Upper lobe of right lung (tissue), 1 donor: Measurements from ENCODE around the gene ZNF439. TPM values are rescaled to one million over a fixed set of nuclear protein-coding genes. Genes with fewer than 3 reads are reported as not detected.
"Not testable (repeated sequence)": the region's sequence is repeated elsewhere in the genome, so short reads cannot be mapped to it uniquely, and the experiment has no call there.

Source experiments
- ATAC-seq: fragments of 200-7000 bp; cut with Tn5 transposase; one replicate; pipeline ENCODE4 v1.9.1; 2020; ENCODE audit warnings: mild to moderate bottlenecking, moderate library complexity
- DNase-seq: peaks from one replicate; pipeline ENCODE4 v3.0.0-alpha.2; 2020
- H3K27ac ChIP-seq: fragments of 200-600 bp; one replicate; pipeline ENCODE4 v1.8.0; 2022
- H3K27me3 ChIP-seq: fragments of 200-600 bp; one replicate; pipeline ENCODE4 v1.8.0; 2022; ENCODE audit warnings: mild to moderate bottlenecking
- H3K36me3 ChIP-seq: fragments of 200-600 bp; one replicate; pipeline ENCODE4 v1.8.0; 2022
- H3K4me1 ChIP-seq: fragments of 200-600 bp; one replicate; pipeline ENCODE4 v1.8.0; 2022
- H3K4me3 ChIP-seq: fragments of 200-600 bp; one replicate; pipeline ENCODE4 v1.8.0; 2022; ENCODE audit warnings: mild to moderate bottlenecking
- H3K9me3 ChIP-seq: fragments of 200-600 bp; one replicate; pipeline ENCODE4 v1.8.0; 2022
- CTCF ChIP-seq: fragments of 200-600 bp; IDR thresholded peaks from one replicate; pipeline ENCODE4 v1.8.0; 2022; ENCODE audit warnings: antibody characterized with exemption
- intact Hi-C: fragments of 100-400 bp; cut with DNase I; formaldehyde crosslinking; loops from one replicate; pipeline ENCODE4 v1.11.0; 2022
- total RNA-seq: library from RNA; stranded (reverse); fragmentation: NEBNext Ultra II Directional; extraction: Animal tissue kit (Norgen Biotek cat#: 25700); gene quantifications from one replicate; pipeline ENCODE4 v1.2.1, GENCODE V29; 2021
- donor health status: DM: no; HTN: yes; CAD: no; lungs with severe emphysema.

The ZNF439 gene
- total RNA-seq, 1 donor from 2014 or later = 9.4 TPM

- no peak for ATAC-seq
- intact Hi-C loops = no loop called here
- no peak for TF ChIP-seq CTCF
Observed at GRCh38 chr19:11880598-11880997, 32.1 kb downstream of the ZNF439 start.

GRCh38 chr19:11881151-11881800 is 32.8 kb downstream of the ZNF439 start:
- intact Hi-C loops = no loop called here
- Histone ChIP-seq H3K27ac (no peak overlapping the region), H3K36me3 (no peaks in the 10 kb centered on the region), H3K4me3 (no peak overlapping the region), H3K4me1 (no peaks in the 10 kb centered on the region), H3K9me3 (no peaks in the 10 kb centered on the region), H3K27me3 (no peaks in the 10 kb centered on the region)
- peak; percentile 77 for TF ChIP-seq CTCF
- DNase-seq (peak; percentile 63), ATAC-seq (peak; percentile 94)

More at GRCh38 chr19:11880598-11880997, 32.1 kb downstream of the ZNF439 start:
- no peak for DNase-seq
- no peaks in the 10 kb centered on the region for H3K27me3 ChIP-seq
- no peaks in the 10 kb centered on the region for H3K4me1 ChIP-seq
- H3K36me3 ChIP-seq = no peaks in the 10 kb centered on the region
- no peak overlapping the region for H3K27ac ChIP-seq
- no peak overlapping the region for H3K4me3 ChIP-seq
- H3K9me3 ChIP-seq = no peaks in the 10 kb centered on the region

GRCh38 chr19:11882606-11883005 is 34.1 kb downstream of the ZNF439 start:
- ATAC-seq (no peak), DNase-seq (no peak)
- Histone ChIP-seq H3K4me3 (no peak overlapping the region), H3K27me3 (no peaks in the 10 kb centered on the region), H3K9me3 (no peaks in the 10 kb centered on the region), H3K4me1 (no peaks in the 10 kb centered on the region), H3K36me3 (no peaks in the 10 kb centered on the region), H3K27ac (no peak overlapping the region)
- intact Hi-C loops = no loop called here
- no peak for TF ChIP-seq CTCF

DNA sequence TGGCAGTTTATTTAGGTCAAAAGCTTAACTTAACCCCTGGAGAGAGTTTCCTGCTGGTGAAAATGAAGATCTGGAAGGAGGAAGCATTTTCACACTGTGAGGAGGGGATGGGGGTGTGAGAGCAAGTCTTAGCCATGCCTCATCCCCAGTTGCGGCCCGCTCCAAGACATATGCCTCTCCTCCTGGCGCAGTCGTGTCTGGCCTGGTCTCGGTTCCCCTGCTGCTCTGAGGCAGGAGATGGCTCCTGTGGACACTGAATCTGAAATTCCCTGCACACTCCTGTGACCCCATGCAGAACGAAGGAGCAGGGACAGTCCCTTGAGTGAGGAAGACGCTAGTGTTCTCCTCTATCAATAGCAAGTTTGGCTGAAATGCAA is 38.7 kb downstream of the ZNF439 start:
- Histone ChIP-seq H3K27me3 (no peaks in the 10 kb centered on the region), H3K9me3 (no peaks in the 10 kb centered on the region), H3K4me1 (peaks cover 8% of the 10 kb centered on the region), H3K4me3 (peak overlapping the region; percentile 74), H3K27ac (peak overlapping the region; percentile 89), H3K36me3 (no peaks in the 10 kb centered on the region)
- intact Hi-C loops = no loop called here
- no peak for TF ChIP-seq CTCF
- peak; percentile 25 for ATAC-seq
- DNase-seq = no peak

DNA sequence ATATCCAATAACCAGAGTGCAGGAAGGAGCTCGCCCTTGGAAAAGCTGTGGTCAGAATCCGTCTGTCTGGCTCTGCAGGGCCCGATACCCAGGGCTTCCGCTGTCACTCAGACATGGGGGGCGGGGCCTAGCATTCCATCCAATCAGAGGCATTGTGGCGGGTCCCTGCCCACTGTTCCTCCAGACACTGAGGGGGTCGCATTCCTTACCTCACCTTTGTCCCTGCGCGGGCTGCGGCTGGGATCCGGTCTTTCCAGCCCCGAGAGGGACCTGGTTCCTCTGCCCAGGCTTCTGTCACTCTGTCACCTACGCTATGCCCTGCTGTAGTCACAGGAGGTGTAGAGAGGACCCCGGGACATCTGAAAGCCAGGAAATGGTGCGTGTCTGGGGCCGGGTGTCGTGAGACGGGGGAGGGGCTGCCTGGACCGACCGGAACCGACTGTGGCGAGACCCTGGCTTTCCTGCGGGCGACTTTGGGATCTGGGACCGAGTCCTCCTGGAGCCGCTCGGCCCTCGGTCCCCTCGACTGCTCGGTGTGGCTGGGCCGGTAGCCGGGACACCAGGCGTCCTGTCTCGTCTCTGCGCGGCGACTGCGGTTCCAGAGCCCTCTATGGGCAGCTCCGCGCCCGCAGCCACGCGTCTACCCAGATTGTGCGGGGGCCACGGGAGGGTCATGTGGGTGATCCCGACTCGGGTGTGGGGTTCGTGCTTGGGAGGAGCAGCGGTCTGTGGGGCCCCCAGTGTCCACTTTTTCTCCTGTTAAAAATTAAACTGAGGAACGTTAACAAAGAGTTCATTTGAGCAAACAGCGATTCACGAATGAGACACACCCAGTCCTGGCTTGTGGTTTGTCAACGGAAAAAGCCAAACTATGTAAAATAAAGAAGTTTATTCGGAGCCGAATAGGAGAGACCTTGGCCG is 39.3 kb downstream of the ZNF439 start, which contains the start of gene ZNF69:
Gene ZNF69 (plus strand): TSS at position 172 of the 921 bp plus-strand sequence. CDS start 142 bp downstream, at position 314.
- Histone ChIP-seq H3K9me3 (no peaks in the 10 kb centered on the region), H3K27me3 (no peaks in the 10 kb centered on the region), H3K4me3 (peak within 1 kb of the TSS; percentile 74), H3K36me3 (no peaks in the 10 kb centered on the region), H3K4me1 (peaks cover 8% of the 10 kb centered on the region), H3K27ac (peak within 1 kb of the TSS; percentile 89)
- ATAC-seq (peak; percentile 98), DNase-seq (peak; percentile 93)
- TF ChIP-seq CTCF = peak; percentile 39
- intact Hi-C loops = no loop called here

- DNase-seq, ATAC-seq, H3K27ac ChIP-seq, H3K9me3 ChIP-seq, H3K36me3 ChIP-seq, H3K4me3 ChIP-seq, H3K4me1 ChIP-seq, intact Hi-C loops, H3K27me3 ChIP-seq: not testable (repeated sequence)
Observed at GRCh38 chr19:11889901-11890300, 41.4 kb downstream of the ZNF439 start.
